Measurements from ENCODE around the gene CCDC60. TPM values are rescaled to one million over a fixed set of nuclear protein-coding genes. Genes with fewer than 3 reads are reported as not detected.

CCDC60 gene
- total RNA-seq, 2 experiments from 2014 or later = not detected

GRCh38 chr12:119431151-119431550, 96.6 kb downstream of the CCDC60 start:
- POLR2A ChIA-PET = no interaction called here

GRCh38 chr12:119432949-119433348, 98.4 kb downstream of the CCDC60 start:
- ChIA-PET POLR2A (no interaction called here), CTCF (no interaction called here)

More at GRCh38 chr12:119431151-119431550, 96.6 kb downstream of the CCDC60 start:
- CTCF ChIA-PET = no interaction called here

GRCh38 chr12:119440803-119441360, 106.4 kb downstream of the CCDC60 start:
- ChIA-PET POLR2A (no interaction called here), CTCF (no interaction called here)

GRCh38 chr12:119444462-119445044, 110.0 kb downstream of the CCDC60 start:
- ChIA-PET POLR2A (interaction anchor here (0.6 kb wide), 1 partner anchor 9 kb away, joined by 3 read pairs; no protein-coding TSS in a partner anchor), CTCF (interaction anchor here (0.6 to 1.9 kb wide), 3 partner anchors 8 to 100 kb away, joined by 3 to 7 read pairs (median 4); no protein-coding TSS in a partner anchor)

GRCh38 chr12:119446459-119446858, 111.9 kb downstream of the CCDC60 start:
- CTCF ChIA-PET = no interaction called here

GRCh38 chr12:119447126-119447525, 112.6 kb downstream of the CCDC60 start:
- ChIA-PET POLR2A (no interaction called here), CTCF (no interaction called here)

More at GRCh38 chr12:119446459-119446858, 111.9 kb downstream of the CCDC60 start:
- POLR2A ChIA-PET = no interaction called here

DNA sequence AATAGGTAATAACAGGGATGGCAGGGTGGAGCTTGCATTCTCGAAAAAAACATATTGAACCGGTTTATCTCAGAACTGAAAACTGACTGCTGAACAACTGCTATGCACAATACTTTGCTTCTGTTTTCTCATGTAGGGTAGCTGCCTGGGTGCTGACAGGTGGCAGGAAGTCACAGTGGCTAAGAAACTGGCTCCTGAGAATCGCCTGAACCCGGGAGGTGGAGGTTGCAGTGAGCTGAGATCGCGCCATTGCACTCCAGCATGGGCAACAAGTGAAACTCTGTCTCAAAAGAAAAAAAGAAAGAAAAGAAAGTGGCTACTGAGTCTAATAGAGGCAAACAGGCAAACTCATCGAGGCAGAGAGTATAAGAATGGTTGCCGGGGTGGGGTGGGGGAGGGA, 113.1 kb downstream of the CCDC60 start:
- ChIA-PET CTCF (no interaction called here), POLR2A (no interaction called here)

GRCh38 chr12:119448611-119449131, 114.1 kb downstream of the CCDC60 start:
- CTCF ChIA-PET = no interaction called here
- POLR2A ChIA-PET = no interaction called here

DNA sequence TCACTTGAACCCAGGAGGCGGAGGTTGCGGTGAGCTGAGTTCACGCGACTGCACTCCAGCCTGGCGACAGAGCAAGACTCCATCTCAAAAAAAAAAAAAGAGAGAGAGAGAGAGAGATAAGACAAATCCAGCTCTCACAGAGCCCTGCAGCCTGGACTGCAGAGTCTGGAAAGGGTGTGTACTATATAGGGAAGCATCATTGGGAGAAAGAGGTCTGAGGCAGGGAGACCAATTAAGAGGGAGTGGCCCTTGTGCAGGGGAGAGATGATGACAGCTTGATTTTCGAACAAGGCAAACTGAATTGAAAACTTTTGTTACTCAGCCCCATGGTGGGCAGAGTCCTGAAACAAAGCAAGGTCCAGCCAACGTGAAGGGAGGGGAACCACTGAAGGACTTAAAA, 116.2 kb downstream of the CCDC60 start:
- ChIA-PET CTCF (interaction anchor here (1.0 kb wide), 1 partner anchor 11 kb away, joined by 3 read pairs; no protein-coding TSS in a partner anchor), POLR2A (no interaction called here)

DNA sequence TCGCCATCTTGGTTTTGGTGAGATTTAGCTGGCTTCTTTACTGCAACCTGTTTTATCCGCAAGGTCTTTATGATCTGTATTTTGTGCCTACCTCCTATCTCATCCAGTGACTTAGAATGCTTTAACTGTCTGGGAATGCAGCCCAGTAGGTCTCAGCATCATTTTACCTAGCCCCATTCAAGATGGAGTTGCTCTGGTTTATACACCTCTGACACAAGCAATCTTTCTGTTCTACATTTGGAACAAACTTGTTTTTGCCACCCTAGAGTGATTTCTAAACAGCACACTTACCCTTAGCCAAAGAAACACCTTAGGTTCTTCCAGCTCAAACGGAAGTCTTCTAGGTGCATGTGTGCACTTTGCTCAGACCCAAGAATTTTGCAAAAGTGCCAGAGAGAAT, 122.3 kb downstream of the CCDC60 start:
- POLR2A ChIA-PET = no interaction called here
- CTCF ChIA-PET = no interaction called here

DNA sequence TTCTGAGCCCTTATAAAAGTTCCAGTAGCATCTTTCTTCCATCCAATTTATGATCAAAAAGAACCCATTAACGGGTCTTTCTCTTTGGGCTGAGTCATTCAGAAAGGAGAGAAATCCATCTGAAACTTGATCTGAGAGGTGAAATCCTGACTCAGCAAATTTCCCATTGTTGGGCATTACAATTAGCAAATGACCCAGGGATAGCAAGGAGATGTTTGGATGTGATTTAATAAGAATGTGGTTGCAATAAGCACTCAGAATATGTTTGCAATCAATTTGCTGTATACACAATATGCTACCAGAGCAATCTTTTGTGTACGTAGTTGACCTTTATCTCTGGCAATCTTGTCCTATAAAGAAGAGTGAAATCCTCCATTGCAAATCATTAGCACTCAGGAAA, 122.7 kb downstream of the CCDC60 start:
- POLR2A ChIA-PET = no interaction called here
- CTCF ChIA-PET = no interaction called here

GRCh38 chr12:119459481-119459880, 125.0 kb downstream of the CCDC60 start:
- CTCF ChIA-PET = no interaction called here
- POLR2A ChIA-PET = no interaction called here

DNA sequence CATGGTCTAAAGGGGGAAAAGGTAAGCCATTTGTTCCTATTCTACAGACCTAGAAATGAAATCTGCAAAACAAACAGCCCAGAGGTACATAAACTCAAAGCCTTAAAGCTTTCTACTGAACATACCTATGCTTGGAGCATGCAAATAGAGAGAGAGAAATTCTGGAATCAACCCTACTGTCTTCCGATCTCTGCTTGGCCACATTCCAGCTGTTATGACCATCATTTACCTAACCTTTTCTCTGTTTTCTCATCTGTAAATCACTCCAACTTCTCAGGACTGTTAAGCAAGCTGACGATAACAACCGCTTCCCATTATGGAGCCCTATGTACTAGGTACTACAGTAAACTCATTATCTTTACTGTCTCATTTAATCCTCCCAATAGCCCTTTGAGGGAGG, 126.3 kb downstream of the CCDC60 start:
- ChIA-PET POLR2A (no interaction called here), CTCF (no interaction called here)

DNA sequence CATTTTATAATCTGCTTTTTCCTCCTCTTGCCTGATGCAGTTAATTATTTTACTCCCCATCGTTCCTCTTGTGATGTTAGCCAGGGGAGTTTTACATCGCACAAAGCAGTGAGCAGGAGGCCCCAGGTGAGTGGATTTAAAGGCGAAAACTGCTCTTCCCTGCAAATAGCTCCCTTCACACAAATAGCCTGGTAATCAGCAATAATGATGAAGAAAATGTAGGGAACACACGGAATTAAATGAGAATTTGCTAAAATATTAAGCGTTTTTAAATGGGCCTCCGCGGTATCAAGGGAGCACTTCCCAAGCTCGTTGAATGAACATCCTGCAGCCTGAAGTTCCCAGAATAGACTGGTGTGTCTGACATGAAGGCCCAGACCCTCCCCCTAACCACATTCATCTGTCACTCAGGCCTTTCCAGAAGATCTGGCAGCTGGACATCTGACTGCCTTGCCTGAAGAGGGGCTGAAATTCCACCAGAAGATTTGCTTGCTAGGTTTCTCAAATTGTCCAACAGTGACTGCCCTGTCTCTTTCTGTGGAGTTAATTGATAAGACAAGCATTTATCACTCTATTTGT, 127.2 kb downstream of the CCDC60 start:
- ChIA-PET POLR2A (no interaction called here), CTCF (interaction anchor here (0.6 kb wide), 1 partner anchor 193 kb away, joined by 3 read pairs; no protein-coding TSS in a partner anchor)

GRCh38 chr12:119463211-119463926, 128.8 kb downstream of the CCDC60 start:
- CTCF ChIA-PET = no interaction called here
- POLR2A ChIA-PET = no interaction called here

GRCh38 chr12:119468296-119468695, 133.8 kb downstream of the CCDC60 start:
- CTCF ChIA-PET = no interaction called here
- POLR2A ChIA-PET = no interaction called here

GRCh38 chr12:119475650-119476049, 141.1 kb downstream of the CCDC60 start:
- ChIA-PET CTCF (no interaction called here), POLR2A (no interaction called here)

DNA sequence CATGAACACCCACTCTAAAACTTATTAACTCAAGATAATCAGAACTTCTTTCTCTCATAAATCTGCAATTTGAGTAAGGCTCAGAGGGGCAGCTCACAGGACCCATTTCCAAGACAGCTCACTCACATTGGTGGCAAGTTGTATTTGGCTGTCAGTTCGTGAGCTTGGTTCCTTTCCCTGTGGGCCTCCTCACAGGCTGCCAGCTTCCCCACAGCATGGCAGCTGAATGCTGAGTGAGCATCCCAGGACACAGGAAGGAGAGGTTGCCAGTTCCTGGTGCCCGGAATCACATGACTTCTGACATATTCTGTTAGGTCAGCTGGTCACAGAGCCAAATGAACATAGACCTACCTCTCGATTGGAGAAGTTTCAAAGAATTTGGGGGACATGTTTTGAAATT, 142.4 kb downstream of the CCDC60 start:
- CTCF ChIA-PET = no interaction called here
- POLR2A ChIA-PET = no interaction called here

DNA sequence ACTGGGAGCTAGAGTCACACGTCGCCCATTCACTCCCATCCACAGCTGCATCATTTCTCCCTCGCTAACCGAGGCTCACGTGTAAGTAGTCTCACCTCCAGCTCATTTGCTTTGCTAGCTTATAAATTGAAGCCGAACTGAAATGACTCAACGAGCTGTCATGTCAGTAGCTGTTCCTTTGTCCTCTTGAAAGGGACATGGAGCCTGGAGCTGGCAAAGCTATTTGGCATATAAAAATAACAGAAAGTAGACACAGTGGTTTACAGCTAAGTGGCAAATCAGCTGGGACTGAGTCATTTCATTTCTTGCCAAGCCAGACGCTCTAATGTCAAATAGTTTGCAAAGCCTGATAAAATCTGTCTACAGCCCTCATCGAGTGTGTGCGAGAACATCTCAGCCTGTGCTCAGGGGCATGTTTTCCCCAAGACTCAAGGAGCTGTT, 144.6 kb downstream of the CCDC60 start:
- CTCF ChIA-PET = no interaction called here

DNA sequence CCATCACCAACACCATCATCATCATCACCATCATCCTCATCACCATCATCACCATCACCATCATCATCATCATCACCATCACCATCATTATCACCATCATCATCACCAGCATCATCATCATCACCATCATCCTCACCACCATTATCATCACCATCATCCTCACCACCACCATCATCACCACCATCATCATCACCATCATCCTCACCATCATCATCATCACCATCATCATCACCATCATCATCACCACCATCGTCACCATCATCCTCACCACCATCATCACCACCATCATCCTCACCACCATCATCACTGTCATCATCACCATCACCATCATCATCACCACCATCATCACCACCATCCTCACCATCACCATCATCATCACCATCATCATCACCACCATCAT, 146.0 kb downstream of the CCDC60 start:
- ChIA-PET POLR2A (no interaction called here), CTCF (no interaction called here)

More for the DNA sequence above, 144.6 kb downstream of the CCDC60 start:
- POLR2A ChIA-PET = no interaction called here

Data from activated CD8-positive, alpha-beta memory T cell treated with anti-CD3 and anti-CD28 coated beads for 36 hours (primary cell).